Middle frontal gyrus (tissue), 1 donor: ENCODE measurements around the gene PSPH.
"Not testable (repeated sequence)": the region's sequence is repeated elsewhere in the genome, so short reads cannot be mapped to it uniquely, and the experiment has no call there.

Experiments used
- DNase-seq: peaks from one replicate; pipeline ENCODE4 v3.0.0-alpha.2; 2015; ENCODE audit warnings: low spot score; ENCODE audit errors: extremely low spot score

PSPH gene

DNA sequence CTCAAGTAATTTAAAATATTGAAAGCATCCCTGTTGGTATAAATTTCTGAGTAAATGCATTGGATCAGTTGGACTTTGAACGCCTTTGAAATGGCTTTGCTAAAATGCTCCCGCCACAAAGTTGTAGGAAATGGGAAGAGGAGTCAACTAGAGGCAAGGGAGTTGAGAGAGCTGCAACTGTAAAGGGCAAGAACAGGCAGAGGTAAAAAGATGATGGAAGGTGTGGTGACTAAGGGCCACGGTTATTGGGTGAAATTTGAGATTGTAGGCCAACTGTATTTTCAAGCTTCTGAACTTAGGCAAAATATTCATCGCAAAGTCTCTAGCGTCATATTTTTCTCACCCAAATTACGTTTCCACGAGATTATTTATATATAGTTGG is 12.2 kb upstream of the PSPH start:
- no peak for DNase-seq

DNA sequence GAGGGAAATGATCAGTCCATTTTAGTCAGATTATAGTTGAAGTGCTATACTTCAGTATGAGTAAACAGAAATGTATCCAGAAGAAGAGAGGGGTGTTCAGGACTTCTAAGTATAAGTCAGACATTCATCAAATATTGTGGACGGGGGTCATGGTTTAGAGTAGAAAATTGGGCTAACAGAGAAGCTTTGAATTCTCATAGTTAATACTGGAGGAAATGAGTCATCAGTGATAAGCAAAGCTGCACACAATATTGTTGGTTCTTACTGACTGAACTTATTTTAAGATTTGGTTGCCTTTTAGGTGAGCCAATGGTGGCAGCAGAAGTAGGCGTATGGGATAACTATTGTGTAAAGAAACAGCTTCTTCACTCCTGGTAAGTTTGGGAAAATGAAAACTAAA is 11.1 kb upstream of the PSPH start:
- DNase-seq: no peak

DNA sequence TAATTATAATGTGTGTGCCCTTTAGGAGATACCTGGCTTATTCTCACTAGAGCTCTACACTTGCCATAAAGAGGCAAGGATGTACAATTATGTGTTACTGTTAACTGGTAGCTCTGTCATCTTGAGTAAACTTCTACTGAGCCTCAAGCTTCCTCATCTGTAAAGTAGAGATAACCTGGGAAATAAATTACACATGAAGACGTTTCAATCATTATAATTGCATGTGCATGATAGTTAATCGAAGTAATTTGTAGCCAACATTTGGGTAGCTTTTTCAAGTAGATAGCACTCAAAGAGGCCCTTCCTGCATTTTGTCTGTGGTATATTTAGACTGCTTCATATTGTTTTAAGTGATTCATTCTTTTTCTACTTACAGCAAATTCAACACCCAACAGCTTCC is 2.7 kb upstream of the PSPH start:
- no peak for DNase-seq

DNA sequence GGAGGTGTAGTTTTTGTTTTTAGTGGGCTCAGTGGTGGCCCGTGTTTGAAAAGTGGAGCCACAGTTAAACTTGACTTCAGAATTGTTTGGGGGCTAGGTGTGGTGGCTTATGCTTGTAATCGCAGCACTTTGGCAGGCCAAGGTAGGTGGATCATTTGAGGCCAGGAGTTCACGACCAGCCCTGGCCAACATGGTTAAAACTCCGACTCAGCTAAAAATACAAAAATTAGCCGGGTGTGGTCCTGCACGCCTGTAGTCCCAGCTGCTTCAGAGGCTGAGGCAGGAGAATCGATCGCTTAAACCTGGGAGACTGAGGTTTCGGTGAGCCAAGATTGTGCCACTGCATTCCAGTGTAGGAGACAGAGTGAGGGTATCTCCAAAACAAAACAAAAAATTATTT is 2.1 kb upstream of the PSPH start:
- DNase-seq: no peak

DNA sequence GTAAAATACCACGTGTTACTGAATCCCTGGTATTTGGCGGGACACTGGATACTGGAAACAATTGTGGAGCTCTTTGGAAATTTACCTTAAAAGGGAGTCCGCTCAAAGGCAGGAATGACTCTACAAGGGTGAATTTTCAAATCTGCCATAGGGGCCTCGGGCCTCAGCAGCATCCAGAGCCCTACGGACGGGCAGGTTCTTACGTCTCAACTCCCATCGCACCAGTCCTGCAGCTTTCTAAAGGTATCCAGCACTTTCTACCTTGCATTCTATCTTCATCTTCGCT is 248 bp downstream of the PSPH start:
- DNase-seq: no peak

DNA sequence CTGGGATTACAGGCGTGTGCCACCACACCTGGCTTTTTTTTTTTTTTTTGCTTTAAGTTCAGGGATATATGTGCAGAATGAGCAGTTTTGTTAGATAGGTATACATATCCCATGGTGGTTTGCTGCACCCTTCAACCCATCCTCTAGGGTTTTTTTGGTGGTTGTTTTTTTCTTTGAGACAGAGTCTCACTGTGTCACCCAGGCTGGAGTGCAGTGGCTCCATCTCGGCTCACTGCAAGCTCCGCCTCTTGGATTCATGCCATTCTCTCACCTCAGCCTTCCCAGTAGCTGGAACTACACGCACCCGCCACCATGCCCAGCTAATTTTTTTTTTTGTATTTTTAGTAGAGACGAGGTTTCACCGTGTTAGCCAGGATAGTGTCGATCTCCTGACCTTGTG is 2.5 kb downstream of the PSPH start:
- DNase-seq: not testable (repeated sequence)

DNA sequence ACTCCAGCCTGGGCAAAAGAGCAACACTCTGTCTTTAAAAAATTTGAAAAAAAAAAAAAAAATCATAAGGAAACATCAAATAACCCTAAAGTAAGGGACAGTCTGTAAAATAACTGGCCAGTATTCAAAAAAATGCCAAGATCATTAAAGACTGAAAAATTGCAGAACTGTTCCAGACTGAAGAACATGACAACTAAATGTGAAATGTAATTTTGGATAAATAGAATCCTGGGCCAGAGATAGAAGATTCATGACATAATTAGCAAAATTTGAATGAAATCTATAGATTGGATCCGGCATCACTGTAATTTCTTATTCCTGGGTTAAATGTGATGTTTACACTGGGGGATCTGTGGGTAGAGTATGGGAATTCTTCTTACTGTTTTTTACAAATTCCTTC is 3.0 kb downstream of the PSPH start:
- no peak for DNase-seq

DNA sequence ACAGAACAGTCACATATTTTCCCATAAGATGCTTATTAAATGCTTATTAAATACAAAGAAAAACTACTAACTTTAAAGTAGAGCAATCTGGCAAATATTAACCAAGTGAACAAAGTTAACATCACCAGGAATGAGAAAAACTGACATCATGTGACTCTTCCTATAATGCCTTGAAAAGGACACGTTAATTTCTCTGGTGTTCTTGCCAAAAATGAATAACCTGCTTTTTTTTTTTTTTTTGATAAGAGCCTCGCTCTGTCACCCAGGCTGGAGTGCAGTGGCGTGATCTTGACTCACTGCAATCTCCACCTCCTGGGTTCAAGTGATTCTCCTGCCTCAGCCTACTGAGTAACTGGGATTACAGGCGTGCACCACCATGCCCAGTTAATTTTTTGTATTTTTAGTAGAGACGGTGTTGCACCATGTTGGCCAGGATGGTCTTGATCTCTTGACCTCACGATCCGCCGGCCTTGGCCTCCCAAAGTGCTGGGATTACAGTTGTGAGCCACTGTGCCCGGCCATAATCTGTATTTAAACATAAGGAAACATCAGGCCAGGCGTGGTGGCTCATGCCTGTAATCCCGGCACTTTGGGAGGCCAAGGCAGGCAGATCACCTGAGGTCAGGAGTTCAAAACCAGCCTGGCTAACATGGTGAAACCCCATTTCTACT is 3.7 kb downstream of the PSPH start:
- not testable (repeated sequence) for DNase-seq

DNA sequence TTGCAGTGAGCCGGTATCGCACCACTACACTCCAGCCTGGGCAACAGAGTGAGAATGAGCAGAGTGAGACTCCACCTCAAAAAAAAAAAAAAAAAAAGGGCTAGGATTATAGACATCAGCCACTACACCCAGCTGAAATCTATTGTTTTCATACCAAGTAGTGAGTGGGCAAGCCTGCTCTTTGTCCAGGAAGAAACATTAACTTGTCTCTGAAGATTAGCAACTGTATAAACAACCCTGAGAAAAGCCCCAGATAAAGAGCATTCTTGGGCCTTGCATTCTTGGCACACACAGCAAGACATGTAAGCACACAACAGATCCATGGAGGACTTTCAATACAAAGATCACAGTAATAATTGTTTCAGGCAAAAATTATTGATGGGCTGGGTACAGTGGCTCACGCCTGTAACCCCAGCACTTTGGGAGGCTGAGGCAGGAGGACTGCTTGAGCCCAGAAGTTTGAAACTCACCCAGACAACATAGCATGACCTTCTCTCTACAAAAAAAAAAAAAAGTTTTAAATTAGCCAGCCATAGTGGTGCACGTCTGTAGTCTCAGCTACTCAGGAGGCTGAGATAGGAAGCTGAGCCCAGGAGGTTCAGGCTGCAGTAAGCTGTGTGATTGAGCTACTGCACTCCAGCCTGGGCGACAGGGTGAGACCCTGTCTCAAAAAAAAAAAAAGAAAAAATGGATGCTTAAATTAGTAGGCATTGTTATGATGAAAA is 4.4 kb downstream of the PSPH start:
- DNase-seq: no peak

DNA sequence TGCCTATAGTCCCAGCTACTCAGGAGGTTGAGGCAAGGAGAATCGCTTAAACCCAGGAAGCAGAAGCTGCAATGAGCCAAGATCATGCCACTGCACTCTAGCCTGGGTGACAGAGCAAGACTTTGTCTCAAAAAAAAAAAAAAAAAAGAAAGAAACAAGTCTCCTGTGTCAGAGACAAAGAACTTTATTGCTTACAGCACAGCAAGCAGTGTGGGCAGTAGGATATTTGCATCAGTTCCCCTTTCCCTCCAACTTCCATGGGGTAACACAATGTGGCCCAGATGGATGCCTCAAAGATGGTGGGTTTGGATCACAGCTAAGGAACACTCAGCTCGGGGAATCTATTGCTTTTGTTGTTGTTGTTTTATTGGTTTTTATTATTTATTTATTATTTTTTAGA is 5.5 kb downstream of the PSPH start:
- not testable (repeated sequence) for DNase-seq

DNA sequence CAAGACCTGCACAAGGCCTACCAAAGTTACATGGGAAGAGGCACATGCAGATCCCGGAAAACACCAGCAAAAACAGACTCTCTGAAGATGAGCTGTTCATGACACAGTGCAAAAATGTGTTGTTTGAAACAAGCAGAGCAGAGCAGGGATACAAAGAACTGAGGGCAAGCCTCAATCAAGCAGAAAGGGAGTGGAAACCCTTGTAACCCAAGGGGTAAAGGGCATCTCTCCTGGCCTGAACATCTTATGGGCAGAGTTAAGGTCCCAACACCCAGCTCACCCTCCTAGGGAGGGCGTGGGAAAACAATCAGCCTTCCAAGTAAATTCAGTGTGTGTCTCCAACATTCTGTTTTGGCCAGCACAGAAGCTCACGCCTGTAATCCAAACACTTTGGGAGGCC is 10.5 kb downstream of the PSPH start:
- no peak for DNase-seq

DNA sequence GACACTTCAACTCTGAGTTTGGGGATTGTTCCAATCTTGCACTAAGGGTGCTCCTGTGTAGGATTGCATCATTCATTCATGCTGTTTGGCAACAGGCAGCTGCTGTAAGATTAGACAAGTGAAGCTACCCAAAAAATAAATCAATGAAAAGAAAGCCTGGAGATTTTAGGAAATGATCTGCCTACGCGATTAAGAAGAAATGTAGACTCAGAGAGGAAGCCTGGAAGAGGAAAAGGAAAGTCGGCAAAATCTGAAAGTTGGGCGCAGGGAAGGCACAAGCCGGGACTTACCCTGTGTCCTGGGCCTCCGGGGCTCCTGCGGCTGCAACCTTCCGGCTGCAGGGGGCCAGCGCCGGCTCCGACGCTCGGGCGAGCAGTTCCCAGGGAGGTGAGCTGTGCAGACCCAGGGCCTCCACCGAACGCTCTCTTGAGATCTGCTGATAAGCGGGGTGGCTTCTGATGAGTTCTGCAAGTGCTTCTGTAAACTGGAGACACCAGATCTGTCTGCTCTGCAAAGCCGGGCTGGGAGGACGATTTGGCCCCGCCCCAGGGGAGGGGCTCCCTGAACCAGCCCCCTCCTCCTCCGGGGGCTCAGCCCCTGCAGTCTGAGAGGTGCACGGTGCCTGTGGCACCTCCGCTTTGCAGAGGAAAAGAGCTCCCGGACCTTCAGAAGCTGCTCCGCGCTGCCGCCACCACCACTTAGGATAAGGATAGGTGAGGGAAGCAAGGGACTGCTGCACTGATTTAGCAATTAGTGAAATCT is 17.4 kb downstream of the PSPH start:
- peak; percentile 23 for DNase-seq

DNA sequence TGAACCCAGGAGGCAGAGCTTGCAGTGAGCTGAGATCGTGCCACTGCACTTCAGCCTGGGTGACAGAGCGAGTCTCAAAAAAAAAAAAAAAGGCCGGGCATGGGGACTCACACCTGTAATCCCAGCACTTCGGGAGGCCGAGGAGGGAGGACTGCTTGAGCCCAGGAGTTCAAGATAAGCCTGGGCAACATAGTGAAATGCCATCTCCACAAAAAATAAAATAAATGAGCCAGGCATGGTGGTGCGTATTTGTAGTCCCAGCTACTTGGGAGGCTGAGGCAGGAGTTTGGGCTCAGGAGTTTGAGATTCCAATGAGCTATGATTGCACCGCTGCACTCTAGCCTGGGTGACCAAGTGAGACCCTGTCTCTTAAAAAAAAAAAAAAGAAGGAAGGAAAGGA is 18.7 kb downstream of the PSPH start:
- not testable (repeated sequence) for DNase-seq

DNA sequence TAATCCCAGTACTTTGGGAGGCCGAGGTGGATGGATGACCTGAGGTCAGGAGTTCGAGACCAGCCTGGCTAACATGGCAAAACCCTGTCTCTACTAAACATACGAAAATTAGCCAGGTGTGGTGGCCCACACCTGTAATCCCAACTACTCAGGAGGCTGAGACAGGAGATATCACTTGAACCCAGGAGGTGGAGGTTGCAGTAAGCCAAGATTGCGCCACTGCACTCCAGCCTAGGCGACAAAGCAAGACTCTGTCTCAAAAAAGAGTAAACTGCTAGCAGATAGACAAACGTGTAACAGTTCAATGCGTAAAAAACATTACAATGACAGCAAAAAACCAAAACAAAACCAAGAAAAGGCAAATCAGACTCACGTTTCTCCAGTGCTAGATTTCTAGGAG is 19.7 kb downstream of the PSPH start:
- DNase-seq: not testable (repeated sequence)

DNA sequence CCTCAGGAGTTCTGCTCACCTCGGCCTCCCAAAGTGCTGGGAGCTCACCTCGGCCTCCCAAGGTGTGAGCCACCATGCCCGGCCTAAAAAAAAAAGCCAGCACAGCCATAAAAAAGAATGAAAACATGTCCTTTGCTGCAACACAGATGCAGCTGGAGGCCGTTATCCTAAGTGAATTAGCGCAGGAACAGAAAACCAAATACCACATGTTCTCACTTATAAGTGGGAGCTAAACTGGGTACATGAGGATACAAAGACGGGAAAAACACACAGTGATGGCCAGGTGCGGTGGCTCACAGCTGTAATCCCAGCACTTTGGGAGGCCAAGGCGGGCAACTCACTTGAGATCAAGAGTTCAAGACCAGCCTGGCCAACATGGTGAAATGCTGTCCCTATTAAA is 20.9 kb downstream of the PSPH start:
- DNase-seq: no peak

DNA sequence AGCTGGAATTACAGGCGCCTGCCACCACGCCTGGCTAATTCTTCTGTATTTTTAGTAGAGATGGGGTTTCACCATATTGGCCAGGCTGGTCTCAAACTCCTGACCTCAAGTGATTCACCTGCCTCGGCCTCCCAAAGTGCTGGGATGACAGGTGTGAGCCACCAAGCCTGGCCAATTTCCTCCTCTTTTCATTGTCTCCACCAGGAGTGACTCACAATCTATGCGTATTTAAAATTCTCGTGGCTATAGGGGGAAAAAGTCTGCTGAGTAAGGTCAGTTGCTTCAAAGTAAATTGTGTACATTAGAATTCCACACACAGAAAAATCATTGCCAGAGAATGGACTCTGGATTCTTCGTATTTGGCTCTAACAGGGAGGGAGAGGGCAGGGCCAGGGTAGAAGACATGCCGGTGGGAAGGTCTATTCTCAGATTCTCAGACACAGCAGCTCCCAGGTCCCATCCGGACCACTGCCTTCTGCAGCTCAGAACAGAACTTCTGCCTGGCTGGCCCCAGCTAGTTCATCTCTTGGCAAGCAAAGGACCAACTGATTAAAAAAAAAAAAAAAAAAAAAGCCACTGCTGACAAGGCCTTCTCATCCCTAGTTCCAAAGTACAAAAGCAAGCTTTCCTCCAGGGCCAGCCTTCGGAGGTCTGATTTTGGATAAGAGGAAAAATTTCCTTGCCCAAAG is 22.2 kb downstream of the PSPH start:
- DNase-seq: no peak

DNA sequence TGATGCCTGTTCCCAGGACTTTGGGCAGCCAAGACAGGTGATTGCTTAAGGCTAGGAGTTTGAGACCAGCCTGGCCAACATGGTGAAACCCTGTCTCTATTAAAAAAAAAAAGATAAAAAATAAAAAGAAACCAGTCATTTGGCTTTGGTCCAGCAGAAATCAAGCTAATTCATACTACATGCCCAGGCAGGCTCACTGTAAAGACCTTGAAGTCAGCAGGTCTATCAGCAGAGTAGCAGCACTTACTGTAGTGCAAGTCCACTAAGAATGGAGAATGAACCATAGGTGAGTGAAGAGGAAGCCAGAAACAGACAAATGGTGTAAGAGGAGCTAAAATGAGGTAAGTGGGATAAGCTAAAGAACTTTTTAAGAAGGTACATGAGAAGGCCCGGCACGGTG is 24.7 kb downstream of the PSPH start:
- no peak for DNase-seq

DNA sequence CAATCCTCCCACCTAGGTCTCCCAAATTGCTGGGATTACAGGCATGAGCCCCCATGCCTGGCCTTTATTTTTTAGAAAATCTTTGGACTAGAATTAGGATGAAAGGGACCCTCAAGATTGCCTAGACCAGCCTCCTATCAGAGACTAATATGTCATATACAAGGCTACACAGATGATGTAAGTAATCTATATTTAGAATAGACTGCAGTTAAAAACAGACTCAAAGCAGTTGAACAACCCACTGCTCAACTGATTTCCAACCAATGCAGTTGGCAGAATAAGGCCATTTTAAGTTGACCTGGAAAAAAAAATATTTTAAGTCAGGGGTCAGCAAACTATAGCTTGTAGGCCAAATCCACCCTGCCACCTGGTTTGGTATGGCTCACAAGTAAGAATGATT is 27.7 kb downstream of the PSPH start:
- no peak for DNase-seq

DNA sequence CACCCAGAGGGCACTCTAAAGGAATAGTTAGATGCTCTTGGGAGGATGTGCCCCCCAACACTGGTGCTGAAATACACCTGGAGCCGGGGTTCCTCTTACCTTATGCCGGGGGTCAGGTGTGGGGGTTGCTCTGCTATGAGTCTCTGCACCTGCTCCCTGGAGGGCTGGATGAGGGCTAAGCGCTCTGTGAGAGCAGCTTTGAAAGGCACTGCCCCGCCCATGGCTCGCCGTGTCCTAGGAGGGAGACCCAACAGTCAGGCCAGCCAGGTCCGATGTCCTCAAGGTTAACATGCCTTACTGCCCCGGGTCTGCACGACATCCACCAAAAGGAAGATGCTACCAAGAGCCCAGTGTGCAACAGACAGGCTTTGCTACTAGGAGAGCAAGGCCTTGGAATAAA is 31.7 kb downstream of the PSPH start:
- DNase-seq: no peak

DNA sequence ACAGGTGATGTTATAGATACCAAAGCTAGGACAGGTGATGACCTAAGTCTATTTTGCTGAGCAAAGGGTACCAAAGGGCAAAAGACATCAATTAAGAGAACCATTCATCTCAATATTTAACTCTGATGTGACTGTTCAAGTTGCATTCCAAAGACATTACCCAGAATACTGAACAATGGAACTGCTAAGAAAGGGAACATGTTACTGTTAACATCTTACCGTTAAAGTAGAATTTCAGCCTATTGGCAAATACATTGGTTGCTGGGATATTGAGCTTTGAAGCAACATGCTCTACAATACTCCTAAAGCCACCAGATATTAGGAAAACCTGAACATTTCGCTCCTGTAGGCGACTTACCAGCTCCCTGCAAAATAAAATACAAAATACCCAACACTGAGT is 34.2 kb downstream of the PSPH start:
- DNase-seq: not testable (repeated sequence)

DNA sequence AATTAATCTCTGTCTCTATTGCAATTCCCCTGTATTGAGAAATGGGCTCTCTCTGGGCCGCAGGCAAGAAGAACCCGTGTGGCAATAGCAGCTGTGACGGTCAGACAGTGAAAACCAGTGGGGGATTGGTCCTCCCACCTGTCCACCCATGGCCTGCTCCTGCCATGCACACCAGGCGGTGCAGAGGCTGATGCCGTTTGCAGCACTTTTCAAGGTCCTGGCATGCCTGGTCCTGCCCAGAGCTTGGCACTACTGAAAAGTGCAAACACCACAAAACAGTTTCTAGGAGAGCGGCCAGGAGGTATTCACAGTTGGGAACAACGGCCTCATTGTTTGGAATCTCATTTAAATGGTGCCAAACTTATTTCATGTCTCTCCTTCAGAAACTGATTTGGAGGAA is 41.5 kb downstream of the PSPH start:
- peak; percentile 34 for DNase-seq

DNA sequence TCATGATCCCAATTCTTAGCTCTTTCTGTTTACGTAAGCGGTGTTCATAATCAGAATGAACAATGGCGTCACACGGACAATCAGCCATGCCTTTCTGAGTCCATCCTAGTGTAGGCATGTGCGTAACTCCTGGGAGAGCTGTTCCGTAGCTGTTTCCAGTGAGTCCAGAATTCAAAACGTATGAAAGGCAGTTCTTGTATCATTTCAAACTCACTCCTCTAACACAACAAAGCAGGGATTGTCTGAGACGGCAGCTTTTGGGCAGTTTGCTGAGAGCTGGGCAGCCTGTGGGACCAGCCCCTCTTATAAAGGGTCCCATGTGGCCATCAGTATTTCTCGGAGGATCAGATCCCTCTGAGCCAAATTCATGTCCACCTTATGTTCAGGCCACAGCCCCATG is 43.4 kb downstream of the PSPH start:
- DNase-seq: no peak
